Measurements from ENCODE around the gene TEPSIN.

The TEPSIN gene

DNA sequence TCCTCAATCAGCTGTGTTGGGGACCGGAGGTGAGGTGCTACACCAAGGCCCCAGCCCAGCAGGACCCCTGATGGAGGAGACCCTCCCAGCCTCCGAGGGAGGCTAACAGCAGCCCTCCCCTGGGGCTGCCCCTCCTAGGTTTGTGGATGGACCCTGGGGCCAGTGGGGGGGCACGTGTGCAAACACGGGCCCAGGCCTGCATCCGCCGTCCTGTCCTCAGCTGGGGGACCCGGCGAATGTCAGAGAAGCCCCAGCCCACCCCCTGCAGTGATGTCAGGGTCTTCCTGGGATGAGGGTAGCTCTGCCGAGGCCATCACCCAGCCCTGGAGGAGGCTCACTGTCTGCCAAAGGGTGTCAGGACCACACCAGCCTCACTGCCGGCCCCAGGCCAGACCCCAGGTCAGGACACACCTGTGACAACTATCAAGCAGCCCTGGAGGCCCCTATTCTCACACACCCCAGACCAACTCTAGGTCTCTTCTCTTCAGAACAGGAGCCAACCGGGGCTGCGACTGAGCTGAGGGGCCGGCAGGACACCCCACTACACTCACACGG is 42.8 kb downstream of the TEPSIN start:
- Histone ChIP-seq H3K27me3 (no peaks in the 10 kb centered on the region), H3K4me2 (no peak overlapping the region), H3K4me1 (peaks cover 34% of the 10 kb centered on the region), H3K9me3 (no peaks in the 10 kb centered on the region), H3K36me3 (peaks cover 91% of the 10 kb centered on the region), H4K20me1 (no peaks in the 10 kb centered on the region), H3K4me3 (no peak overlapping the region), H3K27ac (no peak overlapping the region), H3K9ac (no peak overlapping the region)
- no peak for TF ChIP-seq Cebpa-rat (IDR thresholded peaks at IDR 0.05)

DNA sequence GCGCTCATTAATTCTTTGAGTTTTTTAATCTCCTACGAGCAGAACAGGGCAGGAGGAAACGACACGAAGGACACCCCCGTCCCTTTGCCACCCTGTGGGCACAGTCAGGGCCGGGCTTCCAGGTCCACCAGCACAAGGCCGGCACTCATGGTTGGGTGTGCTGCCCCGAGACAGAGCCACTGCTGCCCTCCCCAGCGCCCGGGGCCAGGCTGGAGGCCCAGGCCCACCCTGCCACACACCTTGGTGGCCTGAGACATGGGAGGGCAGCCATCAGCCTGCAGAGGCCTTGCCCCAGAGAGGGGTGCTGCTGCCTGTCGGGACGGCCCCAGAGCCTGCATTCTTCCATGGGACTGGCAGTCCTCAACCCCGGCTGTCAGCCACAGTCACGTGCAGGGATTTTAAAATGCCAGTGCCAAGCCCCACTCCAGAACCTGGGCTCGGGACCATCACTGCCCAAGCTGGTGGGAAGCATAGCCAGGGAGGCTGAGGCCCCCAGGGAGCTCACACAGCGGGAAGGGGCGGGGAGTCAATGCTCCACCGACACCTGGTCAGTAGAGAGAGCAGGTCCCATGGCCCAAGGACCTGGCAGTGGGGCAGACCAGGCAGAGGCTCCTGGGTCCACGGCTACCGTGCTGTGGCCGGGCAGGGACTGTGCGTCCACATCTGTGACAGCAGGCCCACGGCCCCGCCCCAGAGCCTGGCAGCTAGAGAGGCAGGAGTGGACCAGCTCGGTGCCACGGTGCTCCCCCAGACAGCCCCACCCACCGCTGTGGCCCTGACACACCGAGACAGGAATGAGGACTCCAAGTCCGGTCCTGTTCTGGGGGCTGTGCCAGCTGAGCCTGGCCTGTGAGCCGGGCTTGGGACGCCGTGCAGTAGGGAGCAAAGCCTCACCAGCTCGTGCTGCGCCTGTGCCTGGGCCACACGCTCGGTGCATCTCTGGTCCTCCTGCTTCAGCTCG is 43.6 kb downstream of the TEPSIN start:
- Histone ChIP-seq H3K9ac (no peak overlapping the region), H3K4me1 (peaks cover 26% of the 10 kb centered on the region), H3K36me3 (peaks cover 97% of the 10 kb centered on the region), H3K4me2 (no peak overlapping the region), H3K27me3 (no peaks in the 10 kb centered on the region), H3K4me3 (no peak overlapping the region), H3K9me3 (no peaks in the 10 kb centered on the region), H3K27ac (no peak overlapping the region), H4K20me1 (no peaks in the 10 kb centered on the region)
- TF ChIP-seq Cebpa-rat (IDR thresholded peaks at IDR 0.05), result no peak

DNA sequence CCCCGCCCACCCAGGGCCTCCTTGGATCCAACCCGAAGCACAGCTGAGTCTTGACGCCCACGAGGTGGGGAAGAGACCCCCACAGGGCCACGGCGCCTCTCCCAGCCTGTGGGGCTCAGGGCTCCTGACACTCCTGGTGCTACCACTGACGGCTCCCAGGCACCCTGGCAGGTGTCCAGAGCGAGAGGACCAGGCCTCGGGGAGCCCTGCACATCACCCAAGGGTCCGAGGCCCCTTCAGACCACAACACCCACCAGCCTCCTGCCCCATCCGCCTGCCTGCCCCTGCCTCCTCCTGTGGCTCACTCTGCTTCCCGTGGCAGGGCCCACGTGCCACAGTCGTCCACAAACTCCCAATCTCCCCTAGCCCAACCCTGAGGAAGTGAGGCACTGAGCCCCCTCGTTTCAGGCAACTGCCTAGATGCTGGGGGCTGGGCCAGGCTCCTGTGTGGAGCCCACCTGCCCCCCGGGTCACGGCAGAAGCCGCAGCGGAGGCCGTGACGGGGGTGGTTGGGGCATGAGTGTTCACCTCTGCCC is 44.6 kb downstream of the TEPSIN start:
- Histone ChIP-seq H4K20me1 (no peaks in the 10 kb centered on the region), H3K9ac (no peak overlapping the region), H3K4me1 (peaks cover 21% of the 10 kb centered on the region), H3K4me2 (no peak overlapping the region), H3K27me3 (no peaks in the 10 kb centered on the region), H3K27ac (no peak overlapping the region), H3K4me3 (no peak overlapping the region), H3K9me3 (no peaks in the 10 kb centered on the region), H3K36me3 (peaks cover 97% of the 10 kb centered on the region)
- TF ChIP-seq Cebpa-rat (IDR thresholded peaks at IDR 0.05), result no peak

DNA sequence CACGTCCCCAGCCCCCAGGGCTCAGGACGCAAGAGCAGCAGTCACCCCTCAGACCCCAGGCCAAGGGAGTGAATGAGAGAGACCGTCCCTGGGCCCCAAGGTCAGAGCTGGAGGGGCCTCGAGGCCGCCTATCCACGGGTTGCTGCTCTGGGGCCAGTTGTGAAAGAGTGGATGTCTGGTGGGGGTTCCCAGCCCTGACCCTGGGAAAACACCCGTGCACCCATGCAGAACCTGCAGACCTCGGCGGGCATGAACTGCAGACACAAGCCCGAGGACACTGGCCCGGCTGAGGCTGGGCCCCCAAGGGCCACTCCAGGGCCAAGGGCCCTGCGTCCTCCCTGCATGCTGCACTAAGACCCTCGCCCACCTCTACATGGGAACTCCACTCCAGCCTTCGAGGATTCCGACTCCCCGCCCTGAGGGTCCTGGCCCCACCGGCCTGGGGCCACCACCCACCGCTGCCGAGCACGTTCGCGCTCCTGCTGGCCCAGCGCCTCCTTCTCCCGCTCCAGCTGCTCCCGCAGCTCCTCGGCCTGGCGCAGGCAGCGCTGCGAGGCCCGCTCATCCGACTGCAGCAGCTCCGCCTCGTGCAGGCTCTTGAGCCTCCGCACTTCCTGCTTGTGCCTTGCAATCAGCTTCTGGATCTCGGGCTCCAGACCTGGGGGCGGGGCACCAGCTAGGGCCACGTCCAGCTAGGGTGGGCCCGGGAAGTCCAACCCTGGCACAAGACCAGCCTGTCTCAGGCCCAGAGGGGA is 45.2 kb downstream of the TEPSIN start:
- H3K27ac ChIP-seq, result no peak overlapping the region
- H3K9ac ChIP-seq, result no peak overlapping the region
- H3K36me3 ChIP-seq, result peaks cover 97% of the 10 kb centered on the region
- peaks cover 20% of the 10 kb centered on the region for H3K4me1 ChIP-seq
- H4K20me1 ChIP-seq, result no peaks in the 10 kb centered on the region
- H3K4me2 ChIP-seq, result no peak overlapping the region
- H3K9me3 ChIP-seq, result no peaks in the 10 kb centered on the region
- TF ChIP-seq Cebpa-rat (IDR thresholded peaks at IDR 0.05), result no peak
- H3K4me3 ChIP-seq, result no peak overlapping the region
- H3K27me3 ChIP-seq, result no peaks in the 10 kb centered on the region

DNA sequence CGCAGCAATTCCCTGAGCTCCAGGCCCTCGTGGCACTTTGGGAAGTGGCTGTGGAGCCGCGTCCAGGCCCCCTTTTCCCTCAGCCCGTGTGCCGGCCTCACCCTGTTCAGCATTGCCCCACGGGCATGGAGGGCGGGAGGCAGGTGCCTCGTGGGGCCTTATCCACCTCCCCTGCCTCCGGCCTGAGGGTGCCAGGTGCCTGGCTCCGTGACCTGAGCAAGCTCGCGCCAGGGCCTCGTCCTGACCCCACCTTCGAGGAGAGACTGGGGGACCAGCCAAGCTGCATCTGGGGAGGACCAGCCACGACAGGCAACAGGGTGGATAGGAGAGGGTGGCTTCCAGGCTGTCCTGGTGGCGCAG is 45.8 kb downstream of the TEPSIN start:
- H3K4me3 ChIP-seq, result no peak overlapping the region
- H3K27me3 ChIP-seq, result no peaks in the 10 kb centered on the region
- H3K4me2 ChIP-seq, result no peak overlapping the region
- peaks cover 13% of the 10 kb centered on the region for H3K4me1 ChIP-seq
- H3K36me3 ChIP-seq, result peaks cover 97% of the 10 kb centered on the region
- TF ChIP-seq Cebpa-rat (IDR thresholded peaks at IDR 0.05), result no peak
- H3K9ac ChIP-seq, result no peak overlapping the region
- H3K9me3 ChIP-seq, result no peaks in the 10 kb centered on the region
- H3K27ac ChIP-seq, result no peak overlapping the region
- no peaks in the 10 kb centered on the region for H4K20me1 ChIP-seq

DNA sequence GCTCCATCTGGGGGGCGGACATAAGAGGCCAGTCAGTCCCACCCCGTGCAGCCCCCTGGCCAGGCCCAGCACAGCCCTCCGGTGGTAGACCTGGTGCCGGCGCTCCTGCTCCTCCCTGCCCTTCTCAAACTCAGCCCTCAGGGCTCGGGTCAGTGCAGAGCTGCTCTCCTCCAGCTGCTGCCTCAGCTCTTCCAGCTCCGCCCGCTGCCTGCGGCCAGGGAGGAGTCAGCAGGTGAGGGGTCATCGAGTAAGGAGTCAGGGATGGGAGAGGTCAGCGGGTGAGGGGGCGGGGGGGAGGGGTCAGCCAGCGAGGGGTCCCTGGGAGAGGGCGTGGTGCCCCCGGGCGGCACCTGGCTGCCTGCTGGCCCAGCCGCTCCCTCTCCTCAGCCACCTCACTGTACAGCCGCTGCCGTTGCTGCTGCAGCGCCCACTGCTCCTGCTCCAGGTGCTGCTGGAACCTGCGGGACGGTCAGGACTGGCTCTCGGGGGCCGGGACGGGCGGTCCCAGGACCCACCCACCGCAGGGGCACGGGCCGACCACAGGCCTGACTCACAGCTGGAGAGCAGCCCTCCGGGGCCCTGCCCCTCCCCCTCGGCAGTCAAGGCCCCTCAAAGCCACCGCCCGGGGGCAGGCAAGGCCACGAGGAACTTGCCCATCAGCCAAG is 46.3 kb downstream of the TEPSIN start:
- Histone ChIP-seq H3K4me1 (peaks cover 12% of the 10 kb centered on the region), H3K36me3 (peaks cover 96% of the 10 kb centered on the region), H3K9ac (no peak overlapping the region), H3K9me3 (no peaks in the 10 kb centered on the region), H3K27ac (no peak overlapping the region), H3K4me2 (no peak overlapping the region), H3K27me3 (no peaks in the 10 kb centered on the region), H4K20me1 (no peaks in the 10 kb centered on the region; the same call in 1 of the 2 replicates), H3K4me3 (no peak overlapping the region)
- TF ChIP-seq Cebpa-rat (IDR thresholded peaks at IDR 0.05), result no peak

DNA sequence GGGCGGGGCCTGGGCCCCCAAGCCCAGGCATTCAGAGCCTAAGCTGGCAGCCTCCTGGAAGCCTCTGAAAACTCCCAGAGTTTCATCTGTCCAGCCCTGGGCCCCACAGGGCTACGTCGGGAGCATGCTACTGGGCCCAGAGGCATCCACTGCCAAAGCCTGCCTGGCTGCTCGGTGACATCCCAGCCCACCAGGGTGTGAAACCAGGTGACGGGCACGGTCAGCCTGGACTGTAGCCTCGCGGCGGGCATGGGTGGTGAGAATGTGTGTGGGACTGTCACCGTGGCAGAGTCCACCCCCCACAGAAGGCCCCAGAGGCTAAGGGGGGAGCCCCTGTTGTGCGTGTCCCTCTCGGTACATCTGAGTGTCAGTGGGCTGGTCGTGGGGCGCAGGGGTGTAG is 47.2 kb downstream of the TEPSIN start:
- no peak for TF ChIP-seq Cebpa-rat (IDR thresholded peaks at IDR 0.05)
- Histone ChIP-seq H3K9me3 (no peaks in the 10 kb centered on the region), H3K27ac (no peak overlapping the region), H3K4me2 (no peak overlapping the region), H3K4me3 (no peak overlapping the region), H4K20me1 (no peaks in the 10 kb centered on the region; the same call in 1 of the 2 replicates), H3K4me1 (peaks cover 8% of the 10 kb centered on the region; the same call in 1 of the 2 replicates), H3K36me3 (peaks cover 91% of the 10 kb centered on the region), H3K9ac (no peak overlapping the region), H3K27me3 (no peaks in the 10 kb centered on the region)

DNA sequence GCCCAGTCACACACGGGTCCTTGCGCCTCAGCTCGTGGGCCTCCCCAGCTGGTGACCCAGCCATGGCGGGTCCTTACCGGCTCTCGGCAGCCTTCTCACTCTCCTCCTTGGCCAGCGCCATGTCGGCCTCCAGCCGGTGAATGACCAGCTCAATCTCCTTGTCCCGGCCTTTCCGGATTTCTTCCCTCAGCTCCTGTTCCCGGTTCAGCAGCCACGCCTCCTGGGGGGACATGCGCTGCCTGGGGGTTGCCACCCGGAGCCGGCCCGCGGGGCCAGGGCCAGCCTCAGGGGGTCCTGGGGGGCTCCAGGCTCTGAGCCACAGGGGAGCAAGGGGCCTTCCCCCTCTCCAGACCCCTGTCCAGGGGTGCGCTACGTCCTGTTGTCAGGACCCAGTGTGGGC is 47.7 kb downstream of the TEPSIN start:
- no peak overlapping the region for H3K9ac ChIP-seq
- H4K20me1 ChIP-seq, result no peaks in the 10 kb centered on the region; the same call in 1 of the 2 replicates
- no peak for TF ChIP-seq Cebpa-rat (IDR thresholded peaks at IDR 0.05)
- H3K27me3 ChIP-seq, result no peaks in the 10 kb centered on the region
- no peak overlapping the region for H3K27ac ChIP-seq
- H3K9me3 ChIP-seq, result no peaks in the 10 kb centered on the region
- no peak overlapping the region for H3K4me2 ChIP-seq
- H3K36me3 ChIP-seq, result peaks cover 85% of the 10 kb centered on the region
- H3K4me1 ChIP-seq, result peaks cover 8% of the 10 kb centered on the region; the same call in 1 of the 2 replicates
- no peak overlapping the region for H3K4me3 ChIP-seq

DNA sequence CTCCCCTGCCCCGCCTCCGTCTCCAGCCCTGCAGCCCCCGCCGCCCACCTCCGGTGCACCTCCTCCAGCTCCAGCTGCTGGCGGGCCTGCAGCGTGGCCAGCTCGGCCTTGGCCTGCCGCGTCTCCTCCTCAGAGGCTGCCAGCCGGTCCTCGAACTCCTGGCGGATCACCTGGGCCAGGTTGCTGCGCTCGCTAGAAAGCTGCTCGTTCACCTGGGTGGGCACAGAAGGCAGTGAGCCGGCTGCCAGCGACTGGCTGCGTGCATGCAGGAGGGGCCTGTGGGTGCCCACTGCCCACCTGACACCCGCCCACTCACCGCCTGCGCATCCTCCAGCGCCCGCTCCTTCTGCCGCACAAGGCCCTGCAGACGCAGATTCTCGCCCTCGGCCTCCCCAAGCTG is 48.3 kb downstream of the TEPSIN start:
- Histone ChIP-seq H3K4me2 (no peak overlapping the region), H3K9me3 (no peaks in the 10 kb centered on the region), H3K27me3 (no peaks in the 10 kb centered on the region), H3K27ac (no peak overlapping the region), H4K20me1 (no peaks in the 10 kb centered on the region; the same call in 1 of the 2 replicates), H3K9ac (no peak overlapping the region), H3K36me3 (peaks cover 80% of the 10 kb centered on the region), H3K4me3 (no peak overlapping the region), H3K4me1 (peaks cover 8% of the 10 kb centered on the region; the same call in 1 of the 2 replicates)
- TF ChIP-seq Cebpa-rat (IDR thresholded peaks at IDR 0.05), result no peak
